NOMO-1 (cell line): ENCODE data around the gene DGKH.
A peak's percentile ranks its signal among the peaks of the same experiment; 100 is the strongest.

ENCODE experiments used
- DNase-seq, 2 experiments: peaks; one replicate each; lab custom pipeline; 2025; ENCODE audit not compliant: unreplicated experiment in 2 of 2; lab: John Stamatoyannopoulos, UW

DGKH gene

DNA sequence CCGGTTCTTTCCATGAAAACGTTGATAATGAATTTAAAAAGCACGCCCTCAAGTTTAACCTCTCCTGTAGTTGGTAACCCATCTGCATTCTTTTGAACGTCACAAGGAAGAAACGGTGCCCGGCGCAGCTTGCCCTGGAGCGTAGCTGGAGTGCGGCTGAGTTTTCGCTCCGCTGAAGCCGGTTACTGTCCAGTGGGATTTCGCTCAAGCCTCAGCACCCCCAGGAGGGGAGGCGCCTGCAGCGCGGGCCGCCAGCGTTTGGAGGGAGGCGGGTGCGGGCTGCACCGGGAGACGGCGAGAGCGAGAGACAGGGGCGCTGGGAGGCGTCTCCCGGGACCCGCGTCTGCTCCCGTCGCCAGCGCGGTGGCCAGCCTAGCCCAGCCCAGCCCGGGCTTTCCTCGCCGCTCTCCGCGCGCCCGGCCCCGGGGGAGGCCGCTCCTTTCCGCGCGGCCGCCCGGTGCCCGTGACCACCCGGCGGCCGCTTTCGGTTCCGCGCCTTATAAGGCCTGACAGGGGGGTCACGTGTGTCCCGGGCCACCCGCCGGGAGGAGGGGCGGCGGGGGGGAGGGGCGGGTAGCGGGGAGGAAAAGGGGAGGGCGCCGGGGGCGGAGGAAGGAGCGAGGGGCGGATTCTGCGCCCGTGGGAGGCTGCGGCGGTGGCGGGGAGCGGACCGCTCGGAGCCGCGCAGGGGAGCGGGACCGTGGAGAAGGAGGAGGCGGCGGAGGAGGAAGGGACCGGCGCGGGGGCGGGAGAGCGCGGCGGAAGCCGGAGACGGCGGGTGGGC, 8.3 kb upstream of the DGKH start:
- DNase-seq = peak; percentile 50 to 53

DNA sequence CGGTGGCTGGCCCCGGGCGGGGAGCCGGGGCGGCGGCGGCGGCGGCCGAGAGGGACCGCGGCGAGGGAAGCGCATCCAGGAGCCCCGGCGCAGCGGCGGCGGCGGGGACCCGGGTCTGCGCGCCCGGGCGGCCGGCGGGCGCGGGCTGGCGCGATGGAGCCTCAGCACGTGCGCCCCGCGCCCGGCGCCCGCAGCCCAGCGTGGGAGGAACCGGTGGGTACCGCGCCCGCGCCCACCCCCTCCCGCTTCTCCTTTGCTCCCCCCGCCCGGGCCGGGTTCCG, 7.8 kb upstream of the DGKH start:
- DNase-seq = no peak

DNA sequence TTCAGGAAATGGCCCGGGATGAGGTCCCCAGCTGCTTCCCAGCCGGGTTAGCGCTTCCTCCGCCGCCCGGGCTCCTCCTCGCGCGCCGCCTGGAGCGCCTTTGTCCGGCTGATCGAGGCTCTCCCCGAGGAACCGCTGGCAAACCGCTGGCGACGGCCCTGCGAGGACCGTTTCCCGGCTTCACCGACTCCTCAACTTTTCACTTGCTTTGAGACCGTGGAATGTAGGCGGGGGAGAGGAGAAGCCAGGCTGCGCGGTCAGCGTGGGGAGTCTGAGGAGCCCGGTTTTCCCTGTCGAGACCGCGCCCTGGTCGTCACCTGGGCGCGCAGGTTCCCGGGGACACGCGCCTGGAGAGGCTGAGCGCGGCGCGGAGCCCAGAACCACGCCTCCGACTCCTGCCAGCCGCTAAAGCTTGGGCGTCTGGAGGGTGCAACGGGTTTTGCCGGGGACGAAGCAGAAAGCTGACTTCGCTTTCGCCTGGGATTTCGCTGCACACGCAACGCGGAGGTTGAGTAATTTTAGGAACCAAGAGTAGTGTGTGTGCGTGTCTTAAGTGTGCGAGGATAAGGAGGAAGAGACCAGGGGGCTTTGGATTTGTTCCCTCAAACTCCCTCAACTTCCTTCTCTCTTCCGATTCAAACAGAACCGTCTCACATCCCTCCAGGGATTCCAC, 7.3 kb upstream of the DGKH start:
- peak in 1 of 2 experiments; percentile 14 for DNase-seq

DNA sequence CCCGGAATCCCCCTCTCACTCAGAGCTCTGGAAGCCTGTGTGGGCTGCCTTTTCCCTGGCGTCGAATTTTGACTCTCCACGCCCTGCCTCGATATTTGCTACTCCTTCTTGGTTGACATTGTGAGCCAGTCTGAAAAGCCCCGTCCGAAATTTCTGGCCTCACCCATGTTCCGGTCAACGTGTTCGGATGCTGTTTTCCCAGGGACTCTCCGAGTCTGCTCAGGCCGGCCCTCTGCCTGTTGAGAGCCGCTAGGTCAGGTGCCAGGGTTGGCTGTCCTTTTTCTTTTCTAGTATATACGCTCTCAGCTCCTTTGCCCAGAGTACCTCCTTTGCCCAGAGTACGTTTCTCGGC, 6.8 kb upstream of the DGKH start:
- DNase-seq = no peak

DNA sequence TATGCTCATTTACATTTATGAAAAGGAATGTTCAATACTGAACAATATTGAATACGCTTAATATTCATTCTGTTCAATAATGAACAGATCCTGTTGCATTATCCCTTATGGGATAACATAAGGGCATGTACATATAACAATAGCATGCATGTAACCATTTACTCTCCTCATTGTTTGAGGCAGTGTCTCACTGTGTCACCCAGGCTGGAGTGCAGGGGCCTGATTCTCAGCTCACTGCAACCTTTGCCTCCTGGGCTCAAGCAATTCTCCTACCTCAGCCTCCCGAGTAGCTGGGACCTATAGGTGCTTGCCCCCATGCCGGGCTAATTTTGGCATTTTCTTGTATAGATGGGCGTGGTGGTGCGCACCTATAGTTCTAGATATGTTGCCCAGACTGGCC, 4.8 kb upstream of the DGKH start:
- no peak for DNase-seq

DNA sequence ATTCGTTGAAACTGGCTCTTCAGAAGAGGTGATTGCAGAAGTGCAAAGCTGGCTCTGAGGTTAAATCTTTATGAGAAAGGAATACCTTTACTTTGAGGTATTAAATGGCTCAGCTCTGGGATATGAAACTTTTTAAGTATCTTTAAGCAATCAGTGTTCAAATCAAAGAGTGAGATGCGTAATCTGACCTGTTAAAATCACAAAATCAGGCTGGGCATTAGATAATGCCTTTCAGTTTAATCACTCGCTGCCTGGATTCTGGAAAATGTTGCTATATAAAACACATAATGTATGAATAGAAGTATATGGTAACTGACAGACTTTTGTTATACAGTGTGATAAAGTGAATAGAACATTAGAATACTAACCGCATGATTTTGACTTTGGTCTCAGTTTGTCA, 2.0 kb upstream of the DGKH start:
- no peak for DNase-seq

DNA sequence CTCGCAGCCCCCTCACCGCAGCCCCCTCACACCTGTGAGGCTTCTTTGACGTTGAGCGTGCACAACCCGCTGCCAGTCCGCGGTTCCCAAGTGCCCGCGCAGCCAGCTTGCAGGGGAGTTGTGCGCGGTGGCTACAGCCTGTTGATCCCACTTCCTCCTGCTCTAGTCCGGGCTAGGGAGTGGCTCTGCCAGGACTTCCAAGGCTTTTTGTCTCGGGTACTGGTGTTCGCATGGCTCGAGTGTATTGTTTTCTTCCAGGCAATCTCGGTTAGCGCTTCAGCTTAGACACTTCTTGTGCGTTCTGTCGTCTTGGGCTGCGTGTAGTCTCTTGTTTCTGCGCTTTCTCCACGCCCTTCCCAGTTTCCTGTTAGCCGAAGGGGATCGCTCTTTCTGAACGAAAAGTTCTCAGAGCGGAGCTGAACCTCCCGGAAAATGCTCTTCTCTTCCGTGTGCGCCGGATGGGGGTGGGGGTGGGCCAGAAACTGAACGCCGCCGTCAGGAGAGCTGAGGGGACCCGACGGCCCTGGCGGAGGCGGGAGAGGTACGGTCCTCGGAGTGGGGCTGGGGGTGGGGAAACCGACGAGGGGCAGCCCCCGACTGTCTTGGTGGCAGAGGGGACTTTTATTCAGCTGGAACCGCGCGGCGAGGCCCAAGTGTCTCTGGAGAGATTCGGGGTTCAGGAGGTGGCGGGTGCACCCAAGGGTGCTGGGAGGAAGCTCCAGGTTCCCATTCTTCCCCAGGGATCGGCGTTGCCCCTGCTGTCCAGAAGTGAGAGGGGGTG, 697 bp upstream of the DGKH start:
- peak in 1 of 2 experiments; percentile 14 for DNase-seq

DNA sequence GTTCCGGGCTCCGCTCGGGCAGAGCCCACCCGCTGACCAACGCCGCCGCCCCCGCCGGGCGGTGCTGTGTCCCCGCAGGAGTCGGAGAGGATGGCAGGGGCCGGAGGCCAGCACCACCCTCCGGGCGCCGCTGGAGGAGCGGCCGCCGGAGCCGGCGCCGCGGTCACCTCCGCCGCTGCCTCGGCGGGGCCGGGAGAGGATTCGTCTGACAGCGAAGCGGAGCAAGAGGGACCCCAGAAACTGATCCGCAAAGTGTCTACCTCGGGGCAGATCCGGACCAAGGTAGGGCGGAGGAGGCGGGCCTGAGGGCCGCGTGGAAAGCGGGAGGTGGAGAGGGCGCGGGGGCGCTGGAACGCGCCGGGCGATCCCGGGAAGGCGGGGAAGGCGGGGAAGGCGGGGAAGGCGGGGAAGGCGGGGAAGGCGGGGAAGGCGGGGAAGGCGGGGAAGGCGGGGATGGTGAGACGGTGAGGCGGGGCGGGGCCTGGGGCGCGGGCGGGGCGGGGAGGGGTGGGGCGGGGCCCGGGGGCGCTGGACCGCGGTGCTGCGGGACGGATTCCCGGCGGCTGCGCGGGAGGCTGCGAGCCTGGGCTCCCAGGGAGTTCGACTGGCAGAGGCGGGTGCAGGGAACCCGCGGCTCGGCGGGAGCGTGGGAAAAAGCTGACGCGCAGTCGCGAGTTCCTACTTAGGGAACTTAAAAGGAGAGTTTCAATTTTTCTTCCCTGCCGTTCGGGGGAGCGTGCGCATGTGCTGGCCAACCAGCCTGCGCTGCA, 421 bp downstream of the DGKH start:
- DNase-seq = peak in 1 of 2 experiments; percentile 20

DNA sequence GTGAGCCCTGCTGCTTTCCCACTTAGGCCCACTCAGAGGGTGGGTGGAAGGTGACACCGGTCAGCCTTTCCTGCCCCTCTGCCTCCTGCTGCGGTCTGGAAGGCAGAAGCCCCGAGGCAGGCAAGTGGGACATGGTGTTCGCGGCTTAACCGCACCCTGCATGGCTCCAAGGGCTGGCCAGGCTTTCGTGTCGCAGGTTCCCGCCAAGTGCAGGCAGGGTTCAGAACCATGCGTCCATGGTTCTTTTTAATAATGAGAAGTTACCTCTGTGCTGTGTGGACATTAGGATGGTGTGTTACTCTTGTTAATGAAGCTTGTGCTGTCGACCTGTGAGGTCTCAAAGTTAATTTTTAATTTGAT, 986 bp downstream of the DGKH start:
- no peak for DNase-seq

DNA sequence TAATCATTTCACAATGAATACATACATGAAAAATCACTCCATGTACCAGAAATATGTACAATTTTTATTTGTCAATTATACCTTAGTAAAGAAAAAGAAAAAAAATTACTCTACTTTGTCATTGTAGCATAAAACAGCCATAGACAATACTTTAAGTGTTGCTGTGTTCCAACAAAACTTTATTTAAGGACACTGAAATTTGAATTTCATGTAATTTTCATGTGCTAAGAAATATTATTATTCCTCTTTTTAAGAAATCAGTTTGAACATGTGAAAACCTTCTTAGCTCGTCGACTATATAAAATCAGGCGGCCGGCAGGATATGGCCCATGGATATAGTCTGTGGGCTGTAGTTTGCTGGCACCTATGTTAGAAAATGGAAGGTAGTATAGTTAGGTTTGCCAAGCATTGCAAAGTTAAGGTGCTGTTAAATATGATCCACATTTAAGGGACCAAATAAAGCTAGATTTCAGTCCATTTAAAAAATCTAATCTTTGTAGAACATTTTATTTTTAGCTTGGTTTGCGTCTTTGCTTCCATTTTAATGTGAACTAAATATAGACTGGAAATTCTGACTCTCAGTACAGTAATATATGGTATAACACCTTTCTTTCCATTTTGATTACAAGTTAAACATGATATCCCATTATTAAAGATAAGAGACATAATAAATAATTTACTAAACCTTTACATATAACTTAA, 6.5 kb downstream of the DGKH start:
- no peak for DNase-seq

DNA sequence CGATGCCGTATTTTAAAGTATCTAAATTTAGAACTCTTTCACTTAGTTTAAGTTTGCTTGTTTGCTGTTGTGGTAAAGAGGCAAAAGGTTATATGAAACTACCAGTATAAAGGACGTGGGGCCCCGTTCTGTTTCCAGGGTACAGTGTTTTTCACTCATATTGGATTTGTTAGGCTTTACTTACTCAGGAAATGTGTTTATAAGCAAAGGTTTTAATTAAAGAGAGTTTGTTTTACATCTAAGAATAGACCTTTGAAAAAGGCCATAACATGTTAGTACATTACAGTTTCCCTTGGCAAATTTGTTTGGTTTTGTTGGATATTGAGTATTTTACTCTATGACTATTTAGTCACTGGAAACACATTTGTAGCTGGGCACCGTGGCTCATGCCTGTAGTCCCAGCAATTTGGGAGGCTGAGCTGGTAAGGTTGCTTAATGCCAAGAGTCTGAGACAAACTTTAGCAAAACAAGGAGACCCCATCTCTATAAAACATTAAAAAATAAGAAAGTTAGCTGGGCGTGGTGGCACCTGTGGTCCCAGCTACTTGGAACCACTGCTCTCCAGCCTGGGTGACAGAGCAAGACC, 7.1 kb downstream of the DGKH start:
- no peak for DNase-seq

DNA sequence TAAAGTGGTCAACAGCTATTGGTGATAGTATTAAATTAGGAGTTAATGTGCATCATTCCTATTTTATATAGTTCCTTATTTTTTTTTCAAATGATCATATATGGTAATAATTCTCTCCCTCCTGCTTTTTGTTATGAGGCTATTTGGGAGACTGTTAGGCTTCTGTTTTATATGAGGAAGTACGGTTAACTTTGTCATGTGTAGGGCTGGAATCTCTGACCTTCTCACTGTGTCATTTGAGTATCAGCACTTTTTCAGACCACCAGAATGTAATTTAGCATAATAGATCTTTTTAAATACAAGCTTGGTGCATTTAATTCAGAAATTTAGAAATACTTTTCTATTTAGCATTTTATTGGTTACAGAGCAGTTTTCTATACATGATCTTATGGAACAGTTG, 7.7 kb downstream of the DGKH start:
- no peak for DNase-seq

DNA sequence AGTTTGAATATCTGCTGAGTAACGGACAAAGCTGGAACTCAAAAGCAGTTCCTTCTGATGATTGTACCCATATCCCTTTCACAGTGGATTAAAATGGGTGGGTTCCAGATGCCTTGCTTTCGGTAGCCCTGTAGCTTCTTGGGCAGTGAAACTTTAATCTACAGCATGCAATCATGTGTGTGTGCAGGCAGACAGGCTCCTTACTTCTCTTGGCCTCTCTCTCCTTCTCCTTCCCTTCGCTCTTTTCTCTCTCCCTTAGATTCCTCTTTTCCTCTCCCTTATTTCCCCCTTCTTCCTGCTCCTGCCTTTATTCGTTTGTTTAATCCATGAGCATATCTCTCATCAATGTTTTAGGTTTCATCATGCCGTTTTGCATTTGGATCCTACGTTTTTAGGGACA, 8.1 kb downstream of the DGKH start:
- no peak for DNase-seq

DNA sequence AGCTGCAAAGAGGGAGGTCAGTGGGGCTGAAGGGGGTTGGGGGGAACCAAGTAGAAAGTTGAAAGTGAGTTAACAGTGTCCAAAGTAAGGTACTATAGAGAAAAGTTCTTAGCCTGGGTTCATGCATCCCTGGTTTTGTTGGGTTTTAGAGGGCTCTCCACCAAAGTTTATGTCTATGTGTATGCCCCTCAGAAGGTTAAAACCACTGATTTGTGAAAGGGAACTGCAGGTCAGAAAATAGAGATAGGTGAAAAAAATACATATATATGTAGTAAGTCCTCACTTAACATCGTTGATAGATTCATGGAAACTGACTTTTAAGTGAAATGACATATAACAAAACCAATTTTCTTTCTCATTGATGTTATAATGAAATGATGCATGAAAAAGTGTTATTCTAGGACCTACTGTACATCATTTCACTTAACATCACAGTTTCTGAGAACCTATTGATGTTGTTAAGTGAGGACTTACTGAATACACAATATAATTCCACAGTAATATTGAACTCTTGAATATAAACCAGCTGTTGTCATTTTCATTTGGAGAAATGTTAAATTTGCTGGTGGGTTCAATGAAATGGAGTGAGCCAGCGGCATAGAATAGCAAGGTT, 9.6 kb downstream of the DGKH start:
- DNase-seq = no peak

DNA sequence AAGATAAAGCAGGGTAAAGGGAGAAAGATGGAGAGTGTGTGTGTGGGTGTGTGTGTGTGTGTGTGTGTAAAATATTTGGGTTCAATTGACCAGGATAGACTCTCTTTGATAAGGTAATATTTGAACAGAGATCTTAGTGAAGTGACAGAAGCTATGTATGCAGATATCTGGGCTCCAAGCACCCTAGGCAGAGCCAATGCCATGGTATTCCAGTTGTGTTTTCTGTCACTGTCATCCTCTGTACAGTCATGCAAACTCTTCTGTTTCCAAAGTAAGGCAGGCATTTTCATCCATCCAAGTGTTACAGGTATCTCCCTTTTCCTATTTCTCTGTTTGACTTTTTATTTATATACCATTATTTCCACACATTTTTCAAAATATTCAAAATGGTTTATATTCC, 13.5 kb downstream of the DGKH start:
- DNase-seq = no peak

DNA sequence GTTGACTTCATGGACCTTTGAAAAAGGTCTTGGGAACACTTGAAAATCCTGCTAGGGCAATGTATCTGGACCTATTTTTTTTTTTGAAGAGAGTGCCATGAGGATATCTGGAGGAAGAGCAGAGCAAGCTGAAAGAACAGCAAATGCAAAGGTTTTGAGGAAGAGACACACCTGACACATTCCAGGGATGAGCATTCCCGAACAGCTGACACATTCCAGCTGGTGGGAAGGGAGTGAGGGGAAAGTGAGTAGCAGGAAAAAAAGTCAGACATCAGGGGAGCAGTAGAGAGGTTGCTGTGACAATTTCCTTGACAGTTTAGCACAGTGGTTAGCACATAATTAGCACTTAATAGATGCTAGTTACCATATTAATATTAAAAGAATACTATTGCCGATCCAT, 14.7 kb downstream of the DGKH start:
- no peak for DNase-seq

DNA sequence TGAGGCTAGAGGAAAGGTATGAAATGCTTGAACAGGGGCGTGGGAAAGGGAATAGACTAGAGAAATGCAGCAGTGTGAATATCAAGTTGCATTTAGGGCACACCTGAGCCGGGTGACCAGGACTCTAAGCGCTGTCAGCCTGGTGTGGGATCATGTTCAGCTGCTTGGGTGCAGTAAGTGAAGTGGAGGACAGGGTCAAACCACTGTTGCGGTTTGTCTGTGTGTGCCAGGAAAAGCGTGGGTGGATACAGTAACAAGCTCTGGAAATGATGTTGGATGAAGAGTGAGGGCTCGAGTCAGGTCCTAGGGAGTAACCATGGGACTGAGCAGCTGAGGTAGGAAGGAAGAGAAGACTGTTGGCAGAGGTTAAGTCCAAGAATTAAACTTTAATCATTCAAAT, 15.8 kb downstream of the DGKH start:
- no peak for DNase-seq

DNA sequence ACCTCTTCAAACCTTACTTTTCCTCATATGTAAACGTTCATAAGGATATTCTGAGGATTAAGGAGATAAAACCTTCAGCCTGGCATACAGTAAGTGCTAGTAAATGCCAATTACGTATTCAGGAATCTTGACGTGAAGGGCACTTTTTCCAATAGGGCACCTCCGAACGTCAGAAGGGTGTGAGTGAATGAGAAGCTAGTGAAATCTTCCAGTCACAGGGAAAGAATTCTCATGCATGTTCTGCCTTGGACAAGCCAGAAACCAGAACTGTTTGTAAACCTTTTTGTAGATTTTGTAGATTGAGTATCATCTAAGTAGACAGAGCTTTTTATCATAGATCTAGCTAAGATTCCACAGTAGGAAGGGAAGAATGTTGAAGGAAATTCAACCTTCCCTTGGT, 16.5 kb downstream of the DGKH start:
- DNase-seq = no peak

DNA sequence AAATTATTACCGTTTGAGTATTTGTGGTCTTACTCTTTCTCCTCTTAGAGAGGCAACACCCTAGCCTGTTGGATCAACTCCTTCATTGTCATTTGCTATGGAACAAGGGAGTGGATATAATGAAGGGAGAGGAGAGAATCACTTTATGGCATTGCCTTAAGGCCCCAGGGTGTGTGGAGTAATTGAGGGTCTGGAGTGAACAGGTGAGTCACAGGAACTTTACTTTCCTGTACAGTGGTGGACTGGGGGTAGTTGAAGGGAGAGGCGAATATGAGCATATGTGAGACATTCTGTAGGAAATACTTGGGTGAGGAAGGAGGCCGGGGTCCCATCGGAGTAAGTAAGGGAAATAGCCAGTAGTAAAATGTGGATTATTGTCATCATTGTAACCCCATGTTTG, 17.0 kb downstream of the DGKH start:
- no peak for DNase-seq

DNA sequence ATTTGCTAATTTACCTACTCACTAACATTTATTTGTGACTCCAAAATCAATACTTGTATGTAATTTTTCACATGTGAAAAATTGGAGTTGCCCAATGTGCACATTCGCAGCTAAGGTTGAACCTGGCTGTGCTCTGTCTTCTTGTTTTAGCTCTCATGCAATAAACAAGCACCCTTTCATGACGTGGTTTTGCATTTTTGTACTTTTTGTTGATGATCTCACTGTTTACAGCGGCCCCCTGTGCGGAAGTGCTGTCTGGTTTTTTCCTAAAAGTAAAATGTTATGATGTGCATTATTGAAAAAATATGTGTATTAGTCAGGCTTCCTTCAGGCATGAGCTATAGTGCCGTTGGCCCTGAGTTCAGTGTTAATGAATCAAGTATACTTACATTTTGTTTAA, 18.1 kb downstream of the DGKH start:
- no peak for DNase-seq
